B cell (primary cell): ENCODE data around the gene HDAC6. TPM values are rescaled to one million over a fixed set of nuclear protein-coding genes. Genes with fewer than 3 reads are reported as not detected.

Experiments
- ATAC-seq: fragments of 200-7000 bp; cut with Tn5 transposase; one replicate; pipeline ENCODE4 v1.10.0; 2021; ENCODE audit warnings: low read depth, mild to moderate bottlenecking, moderate number of reproducible peaks, moderate library complexity
- CTCF ChIA-PET: fragments of 350-600 bp; sonication (Branson Sonifier 250); formaldehyde crosslinking; loops from one replicate; lab custom pipeline; 2021; ENCODE audit warnings: antibody characterized with exemption, inconsistent platforms; lab: Charles Lee
- POLR2A ChIA-PET: fragments of 350-600 bp; sonication (Branson Sonifier 250); formaldehyde crosslinking; loops from one replicate; lab custom pipeline; 2021; ENCODE audit warnings: antibody characterized with exemption; lab: Charles Lee
- DNase-seq: peaks from one replicate; pipeline ENCODE4 v3.0.0; 2013
- H2AFZ ChIP-seq: 2 replicates; pipeline ENCODE4 v1.6.1; 2012; ENCODE audit warnings: mild to moderate bottlenecking, low read depth, low read length; ENCODE audit not compliant: insufficient read depth, poor library complexity, severe bottlenecking
- H3K27ac ChIP-seq, 2 donors: 1 replicate in 1 of 2; 2 replicates in 1 of 2; pipeline ENCODE4 v1.5.1; 2012 to 2013; ENCODE audit warnings: low read length in 2 of 2, mild to moderate bottlenecking in 2 of 2, moderate library complexity in 1 of 2
- H3K27me3 ChIP-seq, 4 experiments: fragments of 200-600 bp in 1 of 4; sonication (generic) in 1 of 4; replicated peaks in 1 of 4; 1 replicate in 2 of 4; 2 replicates in 2 of 4; pipeline versions ENCODE4 v1.6.1 to v1.7.0; 2013 to 2016; ENCODE audit warnings: low read length in 3 of 4, mild to moderate bottlenecking in 2 of 4, mixed read lengths in 1 of 4, moderate library complexity in 1 of 4; ENCODE audit not compliant: insufficient read depth in 4 of 4, control insufficient read depth in 3 of 4; ENCODE audit errors: control extremely low read depth in 1 of 4
- H3K36me3 ChIP-seq, 2 experiments: replicated peaks in 1 of 2; 1 replicate in 1 of 2; 2 replicates in 1 of 2; pipeline versions ENCODE4 v1.6.1 to v1.7.1; 2013; ENCODE audit warnings: low read length in 1 of 2; ENCODE audit not compliant: insufficient read depth in 2 of 2, control insufficient read depth in 1 of 2; ENCODE audit errors: control extremely low read depth in 1 of 2, extremely low read depth in 1 of 2
- H3K4me1 ChIP-seq, 2 donors: fragments of 200-600 bp in 1 of 2; sonication (generic) in 1 of 2; 1 replicate in 1 of 2; 2 replicates in 1 of 2; pipeline versions ENCODE4 v1.5.1 to v1.6.1; 2013 to 2017; ENCODE audit warnings: low read length in 2 of 2; ENCODE audit not compliant: control insufficient read depth in 2 of 2, insufficient read depth in 2 of 2
- H3K4me2 ChIP-seq: replicated peaks from 2 replicates; pipeline ENCODE3; 2012; ENCODE audit warnings: mild to moderate bottlenecking, low read depth, low read length; ENCODE audit not compliant: poor library complexity, severe bottlenecking
- H3K4me3 ChIP-seq, 5 experiments: fragments of 200-600 bp in 1 of 5; sonication (generic) in 1 of 5; 1 replicate in 3 of 5; 2 replicates in 2 of 5; pipeline versions ENCODE4 v1.5.1 to v1.7.0; 2011 to 2016; ENCODE audit warnings: low read length in 4 of 5, mild to moderate bottlenecking in 4 of 5, low read depth in 2 of 5, control low read depth in 1 of 5, moderate library complexity in 1 of 5; ENCODE audit not compliant: insufficient read depth in 1 of 5; ENCODE audit errors: control extremely low read depth in 1 of 5, extremely low read depth in 1 of 5
- H3K79me2 ChIP-seq: fragments of 200-600 bp; sonication (generic); one replicate; pipeline ENCODE4 v1.6.0; 2016; ENCODE audit warnings: low read length; ENCODE audit not compliant: control insufficient read depth, insufficient read depth
- H3K9ac ChIP-seq: fragments of 200-600 bp; sonication (generic); 2 replicates; pipeline ENCODE4 v1.6.1; 2017; ENCODE audit warnings: mild to moderate bottlenecking, low read length, moderate library complexity
- H3K9me3 ChIP-seq, 3 donors: one replicate each; pipeline versions ENCODE4 v1.6.1 to v1.7.1; 2013; ENCODE audit warnings: low read length in 2 of 3; ENCODE audit not compliant: control insufficient read depth in 2 of 3, insufficient read depth in 1 of 3; ENCODE audit errors: control extremely low read depth in 1 of 3
- H4K20me1 ChIP-seq: 2 replicates; pipeline ENCODE4 v1.6.0; 2012; ENCODE audit warnings: mild to moderate bottlenecking, low read length; ENCODE audit not compliant: insufficient read depth, control insufficient read depth, poor library complexity, severe bottlenecking
- H3K27ac Mint-ChIP-seq: one replicate; pipeline ENCODE4 v1.8.0; 2021; ENCODE audit warnings: mixed read lengths
- H3K27me3 Mint-ChIP-seq: one replicate; pipeline ENCODE4 v1.8.0; 2021; ENCODE audit warnings: mixed read lengths
- H3K4me1 Mint-ChIP-seq: one replicate; pipeline ENCODE4 v1.8.0; 2021; ENCODE audit warnings: mixed read lengths
- H3K4me3 Mint-ChIP-seq: one replicate; pipeline ENCODE4 v1.8.0; 2021; ENCODE audit warnings: mixed read lengths
- H3K9me3 Mint-ChIP-seq: one replicate; pipeline ENCODE4 v1.8.0; 2022; ENCODE audit warnings: mixed read lengths; ENCODE audit not compliant: insufficient read depth
- EZH2 ChIP-seq: IDR thresholded peaks from 2 replicates; pipeline ENCODE4 v1.6.1; 2012; ENCODE audit warnings: borderline replicate concordance, low read depth, mild to moderate bottlenecking, moderate library complexity, low read length; ENCODE audit not compliant: insufficient read depth, poor library complexity, severe bottlenecking
- WGBS: methylation state at CpG from one replicate; pipeline ENCODE4 v1.1.5; 2013; ENCODE audit warnings: missing lambda C conversion rate; ENCODE audit not compliant: insufficient coverage; 5-methylcytosine and 5-hydroxymethylcytosine counted together
- intact Hi-C: fragments of 100-400 bp; cut with micrococcal nuclease; formaldehyde crosslinking; loops from one replicate; pipeline ENCODE4 v1.10.0; 2022
- polyA plus RNA-seq: library from polyadenylated mRNA; depleted of rRNA; stranded (reverse); fragments of >200 nt; gene quantifications from 2 replicates; pipeline ENCODE4 v1.2.3, GENCODE V29; 2012
- total RNA-seq, 2 donors: library from RNA; stranded (reverse); fragments of 120-200 nt in 1 of 2; gene quantifications; 1 replicate in 1 of 2; 2 replicates in 1 of 2; pipeline versions ENCODE4 v1.2.3 to v1.2.4, GENCODE V29; 2013 to 2022
- TF ChIP-seq, protein P1 (sequence below): fragments of 200-600 bp; IDR thresholded peaks from one replicate; pipeline ENCODE4 v1.8.0; 2022; ENCODE audit warnings: antibody characterized with exemption, mild to moderate bottlenecking

Gene HDAC6
- total and polyA plus RNA-seq, 2 donors (not counting 1 experiment from before 2014, with no cell fraction given): 125 to 168 TPM

DNA sequence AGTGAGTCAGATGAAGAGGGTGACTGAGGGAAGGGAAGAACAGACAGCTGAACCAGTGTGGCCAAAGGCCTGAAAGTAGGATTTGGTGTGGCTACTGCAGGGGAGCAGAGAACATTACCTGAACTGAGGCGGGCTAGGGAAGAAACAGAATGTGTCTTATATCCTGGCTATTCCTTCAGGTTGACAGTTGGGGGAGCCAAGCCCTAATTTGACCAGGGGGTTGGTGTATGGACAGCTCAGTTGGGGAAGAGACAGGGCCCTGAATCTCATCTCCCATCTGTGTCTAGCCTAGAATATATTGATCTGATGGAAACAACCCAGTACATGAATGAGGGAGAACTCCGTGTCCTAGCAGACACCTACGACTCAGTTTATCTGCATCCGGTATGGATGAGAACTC is 4.2 kb downstream of the HDAC6 start:
- ChIA-PET CTCF (interaction anchor here (1.1 kb wide), 1 partner anchor 158 kb away, joined by 3 read pairs; no protein-coding TSS in a partner anchor), POLR2A (no interaction called here)
- Histone ChIP-seq H2AFZ (no peak overlapping the region), H3K9me3 (no peaks in the 10 kb centered on the region), H3K36me3 (peaks cover 0 to 7% of the 10 kb centered on the region in 2 experiments), H4K20me1 (no peaks in the 10 kb centered on the region), H3K27ac (no peak overlapping the region), H3K79me2 (no peaks in the 10 kb centered on the region), H3K4me2 (no peak overlapping the region), H3K27me3 (no peaks in the 10 kb centered on the region), H3K9ac (no peak overlapping the region), H3K4me3 (no peak overlapping the region), H3K4me1 (peaks cover 4 to 9% of the 10 kb centered on the region in 2 donors)
- ATAC-seq (no peak), DNase-seq (no peak)
- no CpG with 5 or more reads among the region's 4 CpGs for WGBS
- TF ChIP-seq EZH2: no peak
- TF ChIP-seq, protein P1, sequence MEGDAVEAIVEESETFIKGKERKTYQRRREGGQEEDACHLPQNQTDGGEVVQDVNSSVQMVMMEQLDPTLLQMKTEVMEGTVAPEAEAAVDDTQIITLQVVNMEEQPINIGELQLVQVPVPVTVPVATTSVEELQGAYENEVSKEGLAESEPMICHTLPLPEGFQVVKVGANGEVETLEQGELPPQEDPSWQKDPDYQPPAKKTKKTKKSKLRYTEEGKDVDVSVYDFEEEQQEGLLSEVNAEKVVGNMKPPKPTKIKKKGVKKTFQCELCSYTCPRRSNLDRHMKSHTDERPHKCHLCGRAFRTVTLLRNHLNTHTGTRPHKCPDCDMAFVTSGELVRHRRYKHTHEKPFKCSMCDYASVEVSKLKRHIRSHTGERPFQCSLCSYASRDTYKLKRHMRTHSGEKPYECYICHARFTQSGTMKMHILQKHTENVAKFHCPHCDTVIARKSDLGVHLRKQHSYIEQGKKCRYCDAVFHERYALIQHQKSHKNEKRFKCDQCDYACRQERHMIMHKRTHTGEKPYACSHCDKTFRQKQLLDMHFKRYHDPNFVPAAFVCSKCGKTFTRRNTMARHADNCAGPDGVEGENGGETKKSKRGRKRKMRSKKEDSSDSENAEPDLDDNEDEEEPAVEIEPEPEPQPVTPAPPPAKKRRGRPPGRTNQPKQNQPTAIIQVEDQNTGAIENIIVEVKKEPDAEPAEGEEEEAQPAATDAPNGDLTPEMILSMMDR: no peak
- Mint-ChIP-seq H3K27ac (no peak overlapping the region), H3K4me1 (peaks cover 7% of the 10 kb centered on the region), H3K4me3 (no peak overlapping the region), H3K27me3 (no peaks in the 10 kb centered on the region), H3K9me3 (no peaks in the 10 kb centered on the region)
- intact Hi-C loops: no loop called here

DNA sequence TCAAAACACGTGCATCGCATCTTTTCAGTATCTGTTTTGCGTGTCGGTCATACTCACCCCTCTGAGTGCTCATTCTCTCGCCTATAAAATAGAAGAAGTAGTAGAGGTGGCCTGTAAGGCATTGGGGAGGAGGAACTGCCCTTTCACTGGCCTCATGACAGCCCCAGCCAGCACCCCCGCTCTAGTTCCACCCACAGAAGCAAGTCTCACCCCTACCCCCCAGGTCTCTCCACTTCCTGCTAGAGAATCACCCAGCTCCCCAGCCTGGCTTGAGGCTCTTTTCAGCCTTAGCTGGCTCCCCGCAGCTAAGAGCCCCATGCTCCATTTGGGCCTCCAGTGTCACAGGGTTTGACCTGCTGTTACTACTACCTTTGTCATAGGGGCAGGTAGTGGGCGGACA is 11.8 kb downstream of the HDAC6 start:
- TF ChIP-seq EZH2: no peak
- TF ChIP-seq, protein P1: no peak
- Mint-ChIP-seq H3K9me3 (no peaks in the 10 kb centered on the region), H3K4me3 (no peak overlapping the region), H3K4me1 (no peaks in the 10 kb centered on the region), H3K27ac (no peak overlapping the region), H3K27me3 (no peaks in the 10 kb centered on the region)
- H3K9ac ChIP-seq: no peak overlapping the region
- H3K4me1 ChIP-seq: no peaks in the 10 kb centered on the region
- no peaks in the 10 kb centered on the region for H3K9me3 ChIP-seq
- ChIA-PET POLR2A (no interaction called here), CTCF (no interaction called here)
- H3K36me3 ChIP-seq: peaks cover 0 to 4% of the 10 kb centered on the region in 2 experiments
- intact Hi-C loops: no loop called here
- no peaks in the 10 kb centered on the region for H4K20me1 ChIP-seq
- 100% methylated on average over 2 of the region's 8 CpGs for WGBS
- no peak overlapping the region for H3K4me3 ChIP-seq
- no peak overlapping the region for H3K4me2 ChIP-seq
- no peak overlapping the region for H2AFZ ChIP-seq
- DNase-seq: no peak
- no peak for ATAC-seq
- no peak overlapping the region for H3K27ac ChIP-seq
- no peaks in the 10 kb centered on the region for H3K79me2 ChIP-seq
- H3K27me3 ChIP-seq: no peaks in the 10 kb centered on the region
